Epidermal melanocyte (primary cell): Measurements from ENCODE around the gene EPHA7.

Experiments
- DNase-seq: peaks from one replicate; pipeline ENCODE4 v3.0.0; 2011; ENCODE audit warnings: low spot score; ENCODE audit not compliant: insufficient read length

Gene EPHA7

DNA sequence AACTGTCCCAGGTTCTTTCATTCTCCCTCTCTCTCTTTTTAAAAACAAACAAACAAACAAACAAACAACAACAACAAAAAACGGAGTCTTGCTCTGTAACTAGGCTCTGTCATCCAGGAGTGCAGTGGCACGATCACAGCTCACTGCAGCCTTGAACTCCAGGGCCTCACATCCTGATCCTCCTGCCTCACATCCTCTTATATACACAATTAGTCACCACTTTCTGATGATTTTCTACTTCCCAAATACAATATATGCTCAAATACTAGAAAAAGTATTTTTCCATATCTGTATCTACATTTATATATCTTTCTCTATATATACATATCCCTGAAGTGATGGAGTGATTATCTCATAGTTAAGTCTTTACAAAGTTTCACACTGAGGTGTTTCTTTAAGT is 170.7 kb downstream of the EPHA7 start:
- DNase-seq, result no peak

DNA sequence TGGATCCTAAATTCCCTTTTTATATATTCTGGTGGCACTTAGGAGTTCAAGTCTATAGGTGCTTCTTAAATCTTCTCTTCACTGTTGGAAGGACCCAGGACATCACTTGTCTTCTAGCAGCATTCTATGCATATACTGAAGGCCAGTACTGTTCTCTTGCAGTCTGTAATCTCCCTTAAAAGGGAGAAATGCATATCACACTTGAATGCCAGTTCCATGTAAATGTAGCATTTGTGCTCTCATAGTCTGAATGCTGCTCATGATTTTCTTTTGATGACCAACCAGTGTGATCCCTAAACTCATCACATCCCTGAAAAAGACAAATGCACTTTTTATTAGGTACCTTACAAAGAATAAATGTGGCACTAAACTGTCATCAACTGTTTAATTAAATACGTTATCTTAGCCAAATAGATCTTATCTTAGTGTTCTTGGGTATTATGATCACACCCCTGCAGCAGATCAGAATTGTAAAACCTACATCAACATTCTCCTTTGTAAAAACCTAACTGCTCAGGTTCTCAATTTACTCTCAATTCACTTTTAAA is 176.1 kb downstream of the EPHA7 start:
- DNase-seq, result no peak

DNA sequence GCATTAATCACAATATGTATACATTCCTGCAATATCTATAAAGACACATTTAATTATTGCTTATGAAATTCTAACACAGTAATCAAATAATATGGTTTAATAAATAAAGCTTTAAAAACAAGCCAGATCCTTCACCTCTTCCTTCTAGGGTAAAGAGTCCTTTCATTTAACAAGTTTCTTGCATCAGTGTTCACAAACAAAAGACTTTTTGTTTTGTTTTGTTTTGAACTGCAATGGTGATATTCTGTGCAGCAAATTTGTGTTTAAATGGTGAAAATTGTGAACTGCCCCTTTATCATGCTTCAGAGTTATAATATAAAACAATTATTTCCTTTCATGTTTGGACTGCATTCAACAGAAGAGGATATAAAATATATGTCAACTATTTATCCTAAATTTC is 177.3 kb downstream of the EPHA7 start:
- no peak for DNase-seq

DNA sequence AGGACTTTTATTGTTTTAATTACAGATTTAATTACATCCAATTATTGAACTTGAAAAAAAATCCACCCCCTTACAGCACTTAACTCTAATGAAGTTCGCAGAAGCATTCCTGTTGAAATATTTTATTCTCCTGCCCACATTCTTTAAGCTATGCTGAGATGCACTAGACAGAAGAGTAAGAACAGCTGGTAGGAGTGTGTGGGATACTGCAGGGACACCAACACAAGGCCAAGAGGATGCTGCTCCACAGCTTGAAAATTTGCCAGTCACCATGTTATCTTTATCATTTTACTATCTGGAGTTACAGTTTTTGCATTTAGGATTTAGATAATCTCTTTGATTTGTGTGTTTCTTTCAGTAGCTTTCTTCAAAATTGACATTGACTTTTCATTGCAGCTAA is 180.7 kb downstream of the EPHA7 start:
- DNase-seq, result no peak

DNA sequence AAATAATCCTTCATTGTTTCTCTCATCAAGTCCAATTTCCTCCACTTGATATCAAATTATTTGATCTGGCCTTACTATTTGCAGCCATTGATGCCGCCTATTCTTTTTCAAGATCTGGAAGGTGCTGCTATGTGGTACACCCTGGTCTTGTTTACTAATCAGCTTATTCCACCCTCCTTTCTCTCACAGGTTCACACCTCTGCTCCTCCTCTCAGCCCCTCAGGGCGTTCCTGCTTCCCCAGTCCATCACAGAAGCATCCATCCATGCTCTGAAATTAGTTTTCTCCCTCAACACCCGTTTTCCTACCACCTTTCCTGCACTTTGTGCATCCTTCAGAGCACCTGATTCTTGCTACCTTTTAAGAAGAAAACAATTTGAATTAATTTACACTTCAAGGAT is 183.6 kb downstream of the EPHA7 start:
- DNase-seq, result no peak

DNA sequence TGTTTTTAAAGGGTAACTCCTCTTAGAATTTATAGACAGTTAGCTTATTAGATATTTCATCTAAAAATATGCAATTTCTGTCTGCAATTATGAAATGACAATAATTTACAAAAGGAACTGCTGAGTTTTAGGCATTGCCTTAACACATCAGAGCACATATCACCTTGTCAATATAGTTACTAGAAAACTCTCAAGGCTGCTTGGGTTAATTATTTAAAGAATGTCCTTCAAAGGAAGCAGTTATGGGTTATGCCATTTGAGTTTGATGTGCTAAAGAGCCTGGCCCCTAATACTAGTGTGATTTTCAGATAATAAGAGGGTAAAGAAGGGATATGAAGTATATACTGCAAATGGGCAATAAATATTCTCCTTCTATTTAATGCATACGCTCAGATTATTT is 192.5 kb downstream of the EPHA7 start:
- no peak for DNase-seq

DNA sequence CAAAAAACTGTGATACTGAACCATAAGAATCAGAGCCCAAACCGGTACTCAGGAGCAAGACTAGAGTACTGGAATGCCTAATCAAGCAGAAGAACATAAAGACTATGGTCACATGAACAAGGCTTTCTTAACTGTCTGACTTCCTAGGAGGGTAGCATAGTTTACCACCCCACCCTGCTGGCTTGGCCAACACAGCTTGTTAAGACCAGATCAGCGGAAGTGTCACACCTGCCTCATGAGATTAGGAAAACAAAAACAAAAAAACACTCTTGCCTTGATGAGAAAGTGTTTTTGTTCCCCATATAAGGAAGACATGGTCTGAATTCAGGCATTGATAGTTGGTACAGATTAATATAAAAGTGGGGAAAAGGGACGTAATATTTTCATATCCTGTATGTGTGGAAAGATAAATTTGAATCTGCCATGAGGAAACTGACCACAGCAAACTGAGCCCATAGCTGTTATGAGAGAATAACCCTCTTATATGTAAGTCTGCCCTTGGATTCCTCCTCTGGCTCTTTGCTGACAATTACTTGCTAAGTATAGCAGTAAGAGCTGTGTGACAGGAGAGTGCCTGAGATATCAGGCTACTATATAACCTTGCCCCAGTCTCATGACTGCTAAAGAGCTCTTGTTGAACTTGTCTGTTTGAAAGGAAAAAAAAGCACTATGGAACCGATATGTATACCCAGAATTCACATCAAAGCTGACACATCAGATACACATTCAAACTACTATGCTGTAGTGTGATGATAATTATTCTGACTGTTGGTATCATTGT is 197.1 kb downstream of the EPHA7 start:
- DNase-seq, result no peak

DNA sequence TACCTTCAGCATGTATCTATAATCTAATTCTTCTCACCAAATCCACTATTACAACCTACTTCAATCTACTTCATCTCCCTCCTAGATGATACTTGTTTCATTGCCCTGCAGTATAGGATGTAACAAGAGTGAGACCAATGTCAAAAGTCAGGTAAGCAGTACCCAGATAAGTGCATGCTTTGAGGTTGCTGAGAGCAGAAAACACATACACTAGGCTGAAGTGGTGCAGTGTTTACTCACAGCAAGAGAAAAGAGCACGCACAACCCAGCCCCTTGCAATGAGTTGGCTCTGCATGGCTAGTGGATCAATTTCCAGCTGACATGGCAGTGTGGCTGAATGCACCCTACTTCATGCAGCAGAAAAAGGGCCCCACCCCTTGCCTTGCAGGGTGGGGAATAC is 199.9 kb downstream of the EPHA7 start:
- no peak for DNase-seq

DNA sequence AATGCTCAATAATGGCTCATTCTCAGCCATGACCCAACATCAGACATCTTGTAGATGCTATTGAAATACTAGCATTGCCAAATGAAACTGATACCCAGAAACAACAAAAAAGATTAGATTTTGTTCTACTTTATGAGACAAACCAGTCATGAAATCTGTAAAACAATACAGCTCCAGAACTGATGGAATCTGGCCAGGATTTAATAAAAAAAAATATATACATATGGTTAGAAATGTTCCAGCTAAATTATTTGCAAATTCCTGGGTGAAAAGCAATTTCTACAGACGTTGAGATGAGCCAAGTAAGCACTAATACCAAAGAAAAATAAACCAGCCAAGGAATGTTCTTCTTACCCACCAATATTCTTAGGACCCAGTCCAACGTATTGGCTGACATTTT is 201.3 kb downstream of the EPHA7 start:
- no peak for DNase-seq

DNA sequence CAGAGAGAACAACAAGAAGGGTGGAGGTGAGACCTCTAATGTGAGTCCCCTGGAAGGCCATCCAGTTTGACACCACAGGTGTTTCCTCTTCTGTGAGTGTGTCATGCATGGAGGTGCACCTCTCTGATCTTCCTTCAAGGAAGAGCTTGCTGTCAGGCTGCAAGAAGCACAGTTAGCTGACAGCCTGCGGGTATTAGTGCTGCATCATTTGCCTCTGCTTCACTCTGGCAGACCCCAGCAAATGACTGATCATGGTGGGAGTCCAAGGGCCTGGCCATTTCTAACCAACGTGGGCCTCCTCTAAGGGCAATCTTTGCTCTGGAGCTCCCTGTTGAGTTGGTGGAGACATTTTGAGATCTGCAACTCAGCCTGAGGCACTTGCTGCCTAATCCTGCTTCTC is 206.3 kb downstream of the EPHA7 start:
- DNase-seq, result no peak

DNA sequence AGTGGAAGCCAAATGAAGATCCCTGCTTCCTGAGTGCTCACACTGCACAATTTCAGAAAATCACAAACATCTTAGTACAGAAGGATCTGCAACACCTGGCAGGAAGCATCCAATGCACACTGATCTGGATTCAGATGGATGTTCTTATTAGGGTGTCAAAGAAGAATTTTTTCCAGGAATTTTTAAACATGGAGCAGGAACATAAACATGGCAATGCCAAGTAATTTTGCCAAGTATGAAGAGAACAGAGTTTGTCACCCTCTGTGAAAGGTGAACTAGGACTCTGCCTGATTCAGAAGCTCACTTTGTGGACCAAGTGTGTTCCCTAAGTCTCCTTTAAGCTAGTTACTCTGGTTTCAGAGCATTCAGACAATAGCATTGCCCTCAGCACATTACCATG is 208.5 kb downstream of the EPHA7 start:
- DNase-seq, result no peak

DNA sequence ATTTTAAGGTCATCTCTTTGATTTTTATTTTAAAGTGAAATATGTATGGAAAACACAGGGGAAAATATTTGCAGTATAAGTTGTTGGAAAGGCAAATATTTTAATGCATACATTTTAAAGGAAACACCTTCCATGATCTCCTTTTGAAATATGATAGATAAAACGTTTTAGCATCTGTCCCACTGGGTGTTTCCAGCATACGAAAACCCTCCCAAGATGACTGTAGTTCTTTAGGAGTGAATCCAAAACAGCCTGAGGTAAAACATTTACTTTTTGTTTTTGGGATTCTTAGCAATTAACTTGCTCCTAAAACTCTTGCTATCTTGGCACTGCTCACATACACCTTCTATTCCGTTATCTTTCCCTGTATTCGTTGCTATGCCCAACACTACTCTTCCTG is 210.0 kb downstream of the EPHA7 start:
- DNase-seq, result no peak

DNA sequence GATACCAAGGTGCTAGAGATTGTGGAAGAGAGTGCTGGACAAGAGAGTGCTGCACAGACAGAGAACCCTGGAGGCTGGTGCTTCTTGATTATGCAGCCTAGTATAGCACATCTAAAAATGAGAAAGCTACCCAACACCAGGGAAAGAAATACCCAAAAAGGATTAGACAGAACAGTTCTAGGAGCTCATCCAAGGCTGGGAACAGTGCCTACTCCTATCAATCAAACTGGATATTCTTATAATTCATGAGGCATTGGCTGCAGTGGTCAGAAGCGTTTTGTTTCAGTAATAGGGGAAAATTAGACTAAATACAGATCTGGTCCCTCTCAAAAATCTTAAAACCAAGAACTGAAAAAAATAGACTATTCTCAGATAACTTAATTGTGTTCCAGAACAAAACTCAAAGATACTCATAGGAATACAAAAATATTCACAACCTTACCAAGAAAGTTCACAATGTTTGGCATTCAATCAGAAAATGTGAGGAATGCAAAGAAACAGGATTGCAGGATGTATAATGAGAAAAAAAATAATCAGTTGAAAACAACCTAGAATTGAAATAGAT is 222.9 kb downstream of the EPHA7 start:
- no peak for DNase-seq

DNA sequence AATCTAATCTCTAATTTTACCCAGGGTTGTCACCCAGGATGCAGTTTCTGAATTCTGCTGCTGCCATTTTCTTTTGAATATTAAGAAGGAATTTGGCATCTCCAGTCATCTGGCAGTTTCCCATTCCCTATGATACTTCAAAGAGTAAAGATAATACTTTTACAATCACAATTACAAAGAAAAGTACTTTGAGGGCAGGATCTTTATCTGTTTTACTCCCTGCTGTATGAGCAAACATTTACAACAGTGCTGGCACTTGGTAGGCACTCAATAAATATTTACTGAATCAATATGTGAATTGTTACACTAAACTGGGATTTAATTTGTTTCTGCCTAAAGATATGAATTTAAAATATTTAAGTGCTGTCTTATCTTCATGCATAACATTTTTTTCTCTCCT is 224.9 kb downstream of the EPHA7 start:
- DNase-seq, result no peak

DNA sequence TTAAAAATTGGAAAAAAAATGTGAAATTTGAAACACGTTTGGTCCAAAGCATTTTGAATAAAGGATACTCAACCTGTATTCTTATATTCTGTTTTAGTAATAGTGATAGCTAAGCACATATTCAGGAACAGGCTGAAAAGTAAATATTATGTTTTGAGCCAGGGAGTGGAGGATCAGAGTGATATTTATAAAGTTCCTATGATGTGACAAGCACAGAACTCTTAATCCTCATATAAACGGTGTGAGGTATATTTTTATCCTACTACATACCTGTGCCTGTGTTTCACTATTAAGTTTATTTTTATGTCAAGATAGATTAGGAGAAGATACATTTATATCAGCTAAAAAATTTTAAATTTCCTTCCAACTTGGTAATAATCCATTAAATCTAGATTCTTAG is 225.5 kb downstream of the EPHA7 start:
- DNase-seq, result no peak
